GM21526 (cell line): ENCODE data around the gene IL22RA2.
A peak's percentile ranks its signal among the peaks of the same experiment; 100 is the strongest.
"Not testable (repeated sequence)": the region's sequence is repeated elsewhere in the genome, so short reads cannot be mapped to it uniquely, and the experiment has no call there.

Experiments used
- ATAC-seq: cut with Tn5 transposase; IDR thresholded peaks from one replicate; pipeline ENCODE4 v1.9.1; 2021; ENCODE audit warnings: moderate library complexity; ENCODE audit not compliant: unreplicated experiment, low FRiP score

IL22RA2 gene

DNA sequence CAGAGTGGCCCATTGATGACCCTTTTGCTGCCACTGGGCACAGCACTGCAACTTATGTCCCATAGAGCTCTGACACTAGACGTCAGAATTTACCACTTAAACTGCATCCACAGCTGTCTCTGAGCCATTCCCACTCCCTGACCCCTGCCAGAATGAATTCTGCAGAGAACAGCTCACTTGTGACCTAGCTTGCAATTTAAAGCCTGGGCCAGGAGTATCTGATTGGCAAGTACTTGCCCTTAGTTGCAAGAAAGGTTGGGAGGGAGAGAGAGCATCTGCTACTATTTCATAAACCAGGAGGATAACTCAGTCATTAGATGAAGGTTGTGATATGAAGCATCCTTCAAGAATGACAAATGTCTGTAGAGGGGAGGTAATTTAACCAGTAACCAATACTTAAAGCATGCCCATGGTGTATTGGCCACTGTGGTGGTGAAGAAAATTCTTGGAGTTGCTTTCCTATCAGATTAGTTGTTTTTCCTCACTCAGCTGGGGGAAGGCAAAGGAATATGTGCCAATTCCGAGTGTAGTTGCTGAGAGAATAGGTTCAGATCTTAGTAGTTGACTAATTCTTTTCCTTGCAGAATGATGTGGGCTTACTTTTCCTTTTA, 46.5 kb downstream of the IL22RA2 start:
- ATAC-seq = no peak

- peak; percentile 13 for ATAC-seq
Observed at GRCh38 chr6:137123078-137123477, 50.4 kb downstream of the IL22RA2 start.

DNA sequence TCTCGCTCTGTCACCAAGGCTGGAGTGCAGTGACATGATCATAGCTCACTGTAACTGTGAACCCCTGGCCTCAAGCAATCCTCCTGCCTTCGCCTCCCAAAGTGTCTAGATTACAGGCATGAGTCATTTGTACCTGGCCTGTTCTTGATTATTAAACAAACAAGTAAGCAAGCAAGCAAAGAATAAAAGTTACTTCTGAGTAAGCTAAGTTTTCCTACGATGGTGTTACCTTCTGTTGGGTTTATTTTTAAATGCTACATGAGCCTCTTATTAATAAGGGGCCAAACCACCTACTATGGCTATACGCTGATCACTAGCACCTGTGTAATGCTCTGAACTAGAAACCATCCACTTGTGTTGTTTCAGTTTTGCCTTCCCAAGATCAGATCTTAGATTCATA, 50.8 kb downstream of the IL22RA2 start:
- peak; percentile 65 for ATAC-seq

GRCh38 chr6:137121401-137121997, 51.9 kb downstream of the IL22RA2 start:
- no peak for ATAC-seq

DNA sequence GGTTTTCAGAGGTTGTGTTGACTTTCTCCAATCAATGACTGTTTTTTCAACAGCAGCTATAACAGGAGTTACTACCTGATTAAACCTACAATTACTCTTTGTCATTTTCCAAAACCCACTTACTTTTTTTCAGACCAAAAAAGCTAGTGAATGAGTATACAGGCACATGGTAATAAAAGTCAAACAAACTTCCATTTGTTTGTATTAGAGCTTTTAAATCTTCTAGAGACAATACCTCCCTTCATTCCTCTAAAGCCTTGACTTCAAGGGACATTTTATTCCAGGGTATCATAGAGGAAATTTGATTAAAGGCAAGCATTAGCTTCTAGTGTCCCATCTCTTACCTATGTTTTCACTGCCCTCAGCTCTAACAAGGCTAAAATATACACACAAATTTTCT, 52.7 kb downstream of the IL22RA2 start:
- no peak for ATAC-seq

GRCh38 chr6:137119196-137120104, 54.0 kb downstream of the IL22RA2 start:
- ATAC-seq = no peak

DNA sequence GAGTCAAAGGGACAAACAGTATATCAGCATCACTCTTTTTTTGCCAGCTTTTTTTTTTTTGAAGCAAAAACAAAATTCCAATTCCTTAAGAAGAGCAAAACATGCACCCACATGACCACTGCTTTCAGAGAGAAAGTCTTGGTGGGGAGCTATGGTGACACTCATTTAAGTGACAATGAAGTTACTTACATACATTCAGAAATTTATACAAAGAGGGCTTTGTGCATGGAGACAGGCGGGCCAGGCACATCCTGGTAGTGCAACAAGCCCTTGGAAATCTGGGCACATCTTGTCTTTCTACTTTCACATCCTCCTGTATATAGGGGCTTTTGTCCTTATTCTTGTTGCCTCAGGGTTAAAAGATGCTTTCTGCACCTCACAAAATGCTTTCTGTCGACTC, 55.9 kb downstream of the IL22RA2 start:
- ATAC-seq = no peak

GRCh38 chr6:137116807-137117206, 56.6 kb downstream of the IL22RA2 start:
- ATAC-seq = no peak

DNA sequence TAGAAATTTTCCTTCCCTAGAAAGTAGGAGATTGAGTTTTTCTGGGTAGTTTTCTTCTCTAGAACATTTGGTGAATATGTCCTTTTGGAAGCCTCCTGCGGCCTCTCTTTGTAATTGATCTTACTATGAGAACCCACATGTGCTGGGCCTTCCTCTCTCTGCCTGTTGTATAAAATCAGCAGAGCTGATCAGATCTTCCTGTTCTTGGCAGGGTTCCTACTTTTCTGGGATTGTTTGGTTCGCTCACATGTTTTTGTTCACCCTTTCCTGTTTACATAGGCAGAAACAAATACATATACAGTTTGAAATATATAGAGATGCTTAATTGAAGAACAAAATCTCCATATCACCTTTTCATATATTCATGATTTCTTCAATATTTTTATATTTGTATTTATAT, 57.8 kb downstream of the IL22RA2 start:
- ATAC-seq = no peak

- ATAC-seq = no peak
Observed at GRCh38 chr6:137112067-137112355, 61.4 kb downstream of the IL22RA2 start.

- ATAC-seq = no peak
Observed at GRCh38 chr6:137111296-137112066, 62.0 kb downstream of the IL22RA2 start.

DNA sequence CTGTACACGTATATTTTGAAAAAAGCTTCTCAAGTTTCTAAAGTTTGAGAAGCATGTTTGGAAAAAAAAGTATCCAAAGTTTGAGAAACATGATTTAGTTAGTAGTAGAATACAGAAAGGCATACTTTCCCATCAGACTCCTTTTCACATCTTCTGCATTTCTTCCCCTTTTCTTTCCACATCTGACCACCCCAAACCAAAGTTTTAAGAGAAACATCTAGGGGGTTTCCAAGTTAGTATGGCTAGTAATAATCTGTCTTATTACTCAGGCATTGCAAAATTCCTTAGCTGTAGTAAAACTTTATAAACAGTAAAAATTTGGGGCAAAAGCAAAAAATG, 65.7 kb downstream of the IL22RA2 start:
- ATAC-seq = no peak

- ATAC-seq = not testable (repeated sequence)
Observed at GRCh38 chr6:137107047-137107766, 66.2 kb downstream of the IL22RA2 start.

- peak; percentile 23 for ATAC-seq
Observed at GRCh38 chr6:137106183-137106582, 67.3 kb downstream of the IL22RA2 start.

DNA sequence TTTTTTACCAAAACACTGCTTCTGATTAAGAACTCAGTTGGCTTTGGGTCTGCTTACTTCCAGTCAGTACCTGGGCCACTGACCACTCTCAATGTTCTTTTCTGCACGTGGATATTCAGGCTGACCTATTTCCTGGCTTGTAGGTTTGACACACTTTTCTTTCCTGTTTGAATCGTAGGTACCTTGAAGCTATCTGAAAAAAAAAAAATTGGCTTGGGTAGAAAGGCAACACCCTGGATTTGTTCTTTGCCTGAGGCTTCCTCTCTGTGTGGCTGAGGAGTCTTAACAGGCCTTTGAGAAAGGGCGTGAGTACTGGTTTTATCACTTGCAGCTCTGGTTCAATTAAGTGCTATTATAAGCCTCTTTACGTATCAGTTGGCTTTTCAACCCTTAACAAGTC, 68.1 kb downstream of the IL22RA2 start:
- no peak for ATAC-seq

- no peak for ATAC-seq
Observed at GRCh38 chr6:137104926-137105325, 68.5 kb downstream of the IL22RA2 start.

- ATAC-seq = peak; percentile 81
Observed at GRCh38 chr6:137102851-137103492, 70.5 kb downstream of the IL22RA2 start.

- ATAC-seq = no peak
Observed at GRCh38 chr6:137102050-137102848, 71.2 kb downstream of the IL22RA2 start.

DNA sequence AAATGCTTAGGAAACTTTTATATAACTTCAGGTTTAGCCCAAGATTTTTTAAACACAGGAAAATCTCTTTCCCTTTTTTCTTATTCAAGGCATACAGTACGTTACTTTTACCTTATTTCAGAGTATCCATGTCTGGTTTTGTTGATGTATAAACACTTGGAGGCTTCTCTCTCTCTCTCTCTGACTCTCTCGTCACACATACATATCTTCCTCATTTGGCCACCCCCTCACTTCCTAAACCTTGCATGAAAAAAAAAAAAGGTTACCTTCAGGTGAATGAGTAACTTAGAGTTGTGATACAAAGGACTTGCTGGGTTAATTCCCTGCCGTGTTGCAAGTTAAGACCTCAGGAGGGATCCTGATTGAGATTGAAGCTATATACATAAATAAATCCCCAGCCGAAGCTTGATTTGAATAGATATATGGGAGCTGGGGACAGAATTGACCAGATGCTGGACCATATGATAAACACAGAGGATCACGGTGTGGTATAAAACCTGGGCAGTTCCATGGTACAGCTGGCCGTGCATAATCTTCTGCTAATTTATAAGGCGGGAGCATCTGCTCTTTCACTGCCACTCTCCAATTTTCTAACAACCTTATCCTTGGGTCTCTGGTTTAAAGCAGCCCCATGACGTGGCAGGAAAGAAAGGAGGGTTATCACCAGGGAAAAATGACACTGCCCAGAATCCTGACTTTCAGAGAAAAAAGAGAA, 73.6 kb downstream of the IL22RA2 start:
- no peak for ATAC-seq
